ENCODE results near the gene TAF13.

DNA sequence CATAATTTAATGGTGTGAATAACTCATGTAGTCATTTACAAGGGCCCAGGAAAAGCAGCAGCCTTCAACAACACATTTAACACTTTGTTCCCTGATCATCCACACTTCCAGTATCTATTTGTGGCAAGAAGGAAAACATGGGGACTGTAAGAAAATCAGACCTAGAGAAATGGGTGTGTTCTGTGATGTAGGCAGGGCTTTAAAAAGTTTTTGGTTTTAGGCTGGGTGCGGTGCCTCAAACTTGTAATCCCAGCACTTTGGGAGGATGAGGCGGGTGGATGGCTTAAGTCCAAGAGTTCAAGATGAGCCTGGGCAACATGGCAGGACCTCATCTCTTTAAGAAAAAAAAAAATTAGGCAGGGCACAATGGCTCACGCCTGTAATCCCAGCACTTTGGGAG is 19.7 kb downstream of the TAF13 start:
- TF ChIP-seq, protein P1, sequence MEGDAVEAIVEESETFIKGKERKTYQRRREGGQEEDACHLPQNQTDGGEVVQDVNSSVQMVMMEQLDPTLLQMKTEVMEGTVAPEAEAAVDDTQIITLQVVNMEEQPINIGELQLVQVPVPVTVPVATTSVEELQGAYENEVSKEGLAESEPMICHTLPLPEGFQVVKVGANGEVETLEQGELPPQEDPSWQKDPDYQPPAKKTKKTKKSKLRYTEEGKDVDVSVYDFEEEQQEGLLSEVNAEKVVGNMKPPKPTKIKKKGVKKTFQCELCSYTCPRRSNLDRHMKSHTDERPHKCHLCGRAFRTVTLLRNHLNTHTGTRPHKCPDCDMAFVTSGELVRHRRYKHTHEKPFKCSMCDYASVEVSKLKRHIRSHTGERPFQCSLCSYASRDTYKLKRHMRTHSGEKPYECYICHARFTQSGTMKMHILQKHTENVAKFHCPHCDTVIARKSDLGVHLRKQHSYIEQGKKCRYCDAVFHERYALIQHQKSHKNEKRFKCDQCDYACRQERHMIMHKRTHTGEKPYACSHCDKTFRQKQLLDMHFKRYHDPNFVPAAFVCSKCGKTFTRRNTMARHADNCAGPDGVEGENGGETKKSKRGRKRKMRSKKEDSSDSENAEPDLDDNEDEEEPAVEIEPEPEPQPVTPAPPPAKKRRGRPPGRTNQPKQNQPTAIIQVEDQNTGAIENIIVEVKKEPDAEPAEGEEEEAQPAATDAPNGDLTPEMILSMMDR (IDR thresholded peaks at IDR 0.05), result no peak
- TF ChIP-seq POLR2A (IDR thresholded peaks at IDR 0.05) (no peak), POLR2AphosphoS5 (IDR thresholded peaks at IDR 0.05) (no peak)

Measured in prostate gland (tissue), 2 donors.